KMS-11 (cell line): ENCODE results near the gene RNF19B.
"Not testable (repeated sequence)": the region's sequence is repeated elsewhere in the genome, so short reads cannot be mapped to it uniquely, and the experiment has no call there.

Experiments used
- H2AFZ ChIP-seq: fragments of 200-600 bp; sonication (generic); 2 replicates; pipeline ENCODE4 v1.6.1; 2016; ENCODE audit warnings: antibody characterized with exemption, mixed run types, low read depth
- H3K27ac ChIP-seq: fragments of 200-600 bp; sonication (generic); 2 replicates; pipeline ENCODE4 v1.6.1; 2016; ENCODE audit warnings: mild to moderate bottlenecking, mixed run types
- H3K27me3 ChIP-seq: fragments of 200-600 bp; sonication (generic); 2 replicates; pipeline ENCODE4 v1.6.1; 2017; ENCODE audit warnings: mild to moderate bottlenecking, low read depth, mixed run types, moderate library complexity; ENCODE audit not compliant: insufficient read depth
- H3K36me3 ChIP-seq: fragments of 200-600 bp; sonication (generic); 2 replicates; pipeline ENCODE4 v1.6.1; 2017; ENCODE audit warnings: mild to moderate bottlenecking, mixed run types; ENCODE audit not compliant: insufficient read depth
- H3K4me1 ChIP-seq: fragments of 200-600 bp; sonication (generic); 2 replicates; pipeline ENCODE4 v1.6.1; 2016; ENCODE audit warnings: mild to moderate bottlenecking, low read depth, mixed run types; ENCODE audit not compliant: poor library complexity, severe bottlenecking
- H3K4me2 ChIP-seq: fragments of 200-600 bp; sonication (generic); 2 replicates; pipeline ENCODE4 v1.7.0; 2016; ENCODE audit warnings: mild to moderate bottlenecking, mixed run types
- H3K4me3 ChIP-seq: fragments of 200-600 bp; sonication (generic); IDR thresholded peaks from 2 replicates; pipeline ENCODE4 v1.6.1; 2017; ENCODE audit warnings: low read depth, low read length, mixed read lengths; ENCODE audit not compliant: insufficient read depth
- H3K79me2 ChIP-seq: fragments of 200-600 bp; sonication (generic); 2 replicates; pipeline ENCODE4 v1.6.1; 2016; ENCODE audit warnings: low read depth, mixed run types; ENCODE audit not compliant: insufficient read depth
- H3K9ac ChIP-seq: fragments of 200-600 bp; sonication (generic); 2 replicates; pipeline ENCODE4 v1.6.1; 2016; ENCODE audit warnings: mild to moderate bottlenecking, mixed run types
- H4K20me1 ChIP-seq: fragments of 200-600 bp; sonication (generic); 2 replicates; pipeline ENCODE4 v1.6.1; 2016; ENCODE audit warnings: mild to moderate bottlenecking, mixed run types; ENCODE audit not compliant: insufficient read depth
- TF ChIP-seq, protein P1 (sequence below): fragments of 200-600 bp; sonication (generic); conservative IDR thresholded peaks from 2 replicates; pipeline ENCODE4 v1.6.1; 2017; ENCODE audit warnings: low read depth, mild to moderate bottlenecking, antibody characterized with exemption, low read length, moderate library complexity, mixed read lengths

Gene RNF19B

GRCh38 chr1:32980080-32980479, 15.5 kb upstream of the RNF19B start:
- Histone ChIP-seq H3K27ac (peak overlapping the region; percentile 88), H3K4me3 (no peak overlapping the region), H3K4me2 (peak overlapping the region; percentile 76), H3K79me2 (no peaks in the 10 kb centered on the region), H3K9ac (no peak overlapping the region), H2AFZ (no peak overlapping the region), H3K36me3 (no peaks in the 10 kb centered on the region), H3K27me3 (no peaks in the 10 kb centered on the region), H3K4me1 (peaks cover 62% of the 10 kb centered on the region), H4K20me1 (no peaks in the 10 kb centered on the region)
- TF ChIP-seq, protein P1, sequence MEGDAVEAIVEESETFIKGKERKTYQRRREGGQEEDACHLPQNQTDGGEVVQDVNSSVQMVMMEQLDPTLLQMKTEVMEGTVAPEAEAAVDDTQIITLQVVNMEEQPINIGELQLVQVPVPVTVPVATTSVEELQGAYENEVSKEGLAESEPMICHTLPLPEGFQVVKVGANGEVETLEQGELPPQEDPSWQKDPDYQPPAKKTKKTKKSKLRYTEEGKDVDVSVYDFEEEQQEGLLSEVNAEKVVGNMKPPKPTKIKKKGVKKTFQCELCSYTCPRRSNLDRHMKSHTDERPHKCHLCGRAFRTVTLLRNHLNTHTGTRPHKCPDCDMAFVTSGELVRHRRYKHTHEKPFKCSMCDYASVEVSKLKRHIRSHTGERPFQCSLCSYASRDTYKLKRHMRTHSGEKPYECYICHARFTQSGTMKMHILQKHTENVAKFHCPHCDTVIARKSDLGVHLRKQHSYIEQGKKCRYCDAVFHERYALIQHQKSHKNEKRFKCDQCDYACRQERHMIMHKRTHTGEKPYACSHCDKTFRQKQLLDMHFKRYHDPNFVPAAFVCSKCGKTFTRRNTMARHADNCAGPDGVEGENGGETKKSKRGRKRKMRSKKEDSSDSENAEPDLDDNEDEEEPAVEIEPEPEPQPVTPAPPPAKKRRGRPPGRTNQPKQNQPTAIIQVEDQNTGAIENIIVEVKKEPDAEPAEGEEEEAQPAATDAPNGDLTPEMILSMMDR, result no peak

GRCh38 chr1:32978854-32979253, 14.2 kb upstream of the RNF19B start:
- H3K4me2 ChIP-seq, result no peak overlapping the region
- peaks cover 50% of the 10 kb centered on the region for H3K4me1 ChIP-seq
- no peaks in the 10 kb centered on the region for H4K20me1 ChIP-seq
- TF ChIP-seq, protein P1, result no peak
- no peak overlapping the region for H3K4me3 ChIP-seq
- no peak overlapping the region for H3K27ac ChIP-seq
- no peak overlapping the region for H2AFZ ChIP-seq
- no peaks in the 10 kb centered on the region for H3K79me2 ChIP-seq
- no peaks in the 10 kb centered on the region for H3K27me3 ChIP-seq
- H3K9ac ChIP-seq, result no peak overlapping the region
- no peaks in the 10 kb centered on the region for H3K36me3 ChIP-seq

DNA sequence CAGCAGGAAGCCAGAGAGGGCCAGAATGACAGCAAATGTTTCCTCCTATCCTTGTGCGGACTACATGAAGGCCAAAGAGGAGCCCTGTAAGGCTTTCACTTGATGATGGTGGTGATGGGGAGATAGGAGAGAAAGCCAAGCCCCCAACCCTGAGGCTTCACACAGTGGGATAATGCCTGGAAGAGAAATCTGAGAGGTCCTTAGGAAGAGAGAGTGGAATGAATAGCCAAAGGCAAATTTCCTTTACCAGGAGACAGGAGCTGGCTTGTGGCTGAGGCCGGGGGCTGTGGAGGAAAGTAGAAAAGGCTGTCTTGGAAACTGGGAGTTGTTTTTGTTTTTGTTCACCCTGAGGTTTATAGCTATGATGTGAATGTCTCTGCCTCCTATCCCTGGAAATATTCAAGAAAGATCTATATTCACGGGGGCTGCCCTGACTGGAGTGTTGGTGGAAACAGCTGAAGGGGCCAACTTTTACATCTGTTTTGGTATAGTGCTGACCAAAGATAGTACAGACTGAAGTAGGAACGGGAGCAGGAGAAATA, 13.0 kb upstream of the RNF19B start:
- H3K36me3 ChIP-seq, result no peaks in the 10 kb centered on the region
- no peak overlapping the region for H3K4me3 ChIP-seq
- no peak overlapping the region for H3K4me2 ChIP-seq
- H3K27ac ChIP-seq, result no peak overlapping the region
- no peaks in the 10 kb centered on the region for H3K27me3 ChIP-seq
- H3K79me2 ChIP-seq, result no peaks in the 10 kb centered on the region
- no peaks in the 10 kb centered on the region for H4K20me1 ChIP-seq
- H2AFZ ChIP-seq, result no peak overlapping the region
- peaks cover 38% of the 10 kb centered on the region for H3K4me1 ChIP-seq
- TF ChIP-seq, protein P1, result no peak
- H3K9ac ChIP-seq, result no peak overlapping the region

DNA sequence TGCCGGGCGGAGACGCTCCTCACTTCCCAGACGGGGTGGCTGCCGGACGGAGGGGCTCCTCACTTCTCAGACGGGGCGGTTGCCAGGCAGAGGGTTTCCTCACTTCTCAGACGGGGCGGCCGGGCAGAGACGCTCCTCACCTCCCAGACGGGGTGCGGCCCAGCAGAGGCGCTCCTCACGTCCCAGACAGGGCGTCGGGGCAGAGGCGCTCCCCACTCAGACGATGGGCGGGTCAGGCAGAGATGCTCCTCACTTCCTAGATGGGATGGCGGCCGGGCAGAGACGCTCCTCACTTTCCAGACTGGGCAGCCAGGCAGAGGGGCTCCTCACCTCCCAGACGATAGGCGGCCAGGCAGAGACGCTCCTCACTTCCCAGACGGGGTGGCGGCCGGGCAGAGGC, 10.4 kb upstream of the RNF19B start:
- H3K27me3 ChIP-seq, H3K79me2 ChIP-seq, H3K4me3 ChIP-seq, H3K9ac ChIP-seq, H3K27ac ChIP-seq, H2AFZ ChIP-seq, H4K20me1 ChIP-seq, H3K4me2 ChIP-seq, H3K36me3 ChIP-seq: not testable (repeated sequence)
- peaks cover 13% of the 10 kb centered on the region for H3K4me1 ChIP-seq

GRCh38 chr1:32973458-32973857, 8.8 kb upstream of the RNF19B start:
- not testable (repeated sequence) for H3K27ac ChIP-seq, H3K79me2 ChIP-seq, H3K4me2 ChIP-seq, H3K36me3 ChIP-seq, H3K27me3 ChIP-seq, H2AFZ ChIP-seq, H3K4me3 ChIP-seq, H3K9ac ChIP-seq, H4K20me1 ChIP-seq
- H3K4me1 ChIP-seq, result peaks cover 12% of the 10 kb centered on the region
